ENCODE results near the gene RIPOR3.
"Not testable (repeated sequence)": the region's sequence is repeated elsewhere in the genome, so short reads cannot be mapped to it uniquely, and the experiment has no call there.

The RIPOR3 gene

DNA sequence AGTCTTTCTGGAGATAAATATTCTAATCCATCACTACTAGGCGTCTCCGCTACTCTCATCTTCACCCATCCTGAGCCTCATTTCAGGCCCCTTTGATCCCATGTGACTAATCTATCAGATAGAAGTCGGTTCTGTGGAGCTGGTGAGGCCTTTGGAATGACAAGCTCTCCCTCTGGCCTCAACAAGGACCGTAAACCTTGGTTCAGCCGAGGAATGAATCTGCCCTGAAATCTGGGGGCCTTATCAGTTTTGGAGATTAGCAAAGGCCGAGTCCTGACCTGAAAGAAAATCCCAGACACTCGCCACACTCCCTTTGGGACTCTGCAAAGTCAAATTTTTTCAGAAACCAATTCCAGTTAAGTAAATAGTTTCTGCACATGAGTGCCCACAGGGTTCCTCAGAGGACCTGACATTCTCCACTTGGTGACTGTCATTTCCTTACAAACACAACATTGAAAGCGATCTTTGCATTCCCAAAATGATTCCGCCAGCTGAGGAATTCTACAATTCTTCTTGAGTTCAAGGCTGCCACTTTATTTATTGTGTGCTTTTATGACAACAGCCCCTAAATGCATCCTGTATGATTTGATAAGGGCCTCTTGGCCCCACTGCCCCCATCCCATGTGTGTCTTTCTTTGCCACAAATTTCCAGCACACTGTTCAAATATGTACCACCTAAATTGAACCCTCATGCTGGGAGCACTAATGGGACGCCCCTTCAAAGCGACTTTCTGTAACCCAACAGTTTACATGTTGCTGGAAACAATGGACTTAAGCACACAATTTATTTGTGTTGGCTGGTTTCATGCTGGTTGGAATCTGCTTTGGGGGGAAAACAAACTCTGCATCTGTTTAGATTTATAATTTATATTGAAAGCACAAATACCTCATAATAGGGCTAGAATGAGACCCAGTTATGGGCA lies 10.0 kb upstream of the RIPOR3 start:
- no peak for DNase-seq

- DNase-seq, result no peak
Measured at GRCh38 chr20:50699688-50700087, 8.3 kb upstream of the RIPOR3 start.

- DNase-seq, result not testable (repeated sequence)
Measured at GRCh38 chr20:50698255-50698654, 6.9 kb upstream of the RIPOR3 start.

DNA sequence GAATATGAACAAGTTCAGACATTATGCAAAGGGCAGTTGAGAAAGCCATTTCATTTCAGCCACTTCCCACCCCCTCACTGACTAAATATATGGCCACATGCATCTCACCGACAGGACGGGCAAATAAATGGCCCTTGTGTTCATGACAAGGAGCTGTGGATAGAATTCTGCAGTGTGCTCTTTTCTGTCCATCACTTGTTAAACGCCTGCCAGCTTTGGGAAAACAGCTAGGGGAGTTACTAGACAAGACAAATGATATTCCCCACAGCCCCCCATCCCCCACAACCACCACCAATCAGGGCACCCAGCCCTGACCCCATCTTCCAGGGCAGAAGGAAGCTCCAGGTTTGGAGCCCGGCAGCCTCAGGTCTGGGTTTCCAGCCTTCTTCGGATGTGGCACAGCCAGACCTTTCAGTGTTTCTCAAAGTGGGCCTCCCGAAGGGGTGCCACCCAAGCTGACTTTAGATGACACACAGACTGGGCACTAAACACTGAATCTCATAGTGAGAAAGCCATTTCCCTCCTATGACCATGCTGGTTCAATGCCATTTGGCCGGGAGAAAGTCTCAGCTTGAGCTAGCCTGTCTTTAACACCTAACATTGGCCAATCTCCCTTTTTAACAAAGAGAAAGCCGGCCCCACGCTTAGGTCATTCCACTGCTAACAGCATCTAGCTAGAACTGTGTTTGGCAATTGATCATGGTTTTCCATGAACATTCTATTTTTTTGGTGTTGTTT lies 4.0 kb upstream of the RIPOR3 start:
- DNase-seq, result no peak

DNA sequence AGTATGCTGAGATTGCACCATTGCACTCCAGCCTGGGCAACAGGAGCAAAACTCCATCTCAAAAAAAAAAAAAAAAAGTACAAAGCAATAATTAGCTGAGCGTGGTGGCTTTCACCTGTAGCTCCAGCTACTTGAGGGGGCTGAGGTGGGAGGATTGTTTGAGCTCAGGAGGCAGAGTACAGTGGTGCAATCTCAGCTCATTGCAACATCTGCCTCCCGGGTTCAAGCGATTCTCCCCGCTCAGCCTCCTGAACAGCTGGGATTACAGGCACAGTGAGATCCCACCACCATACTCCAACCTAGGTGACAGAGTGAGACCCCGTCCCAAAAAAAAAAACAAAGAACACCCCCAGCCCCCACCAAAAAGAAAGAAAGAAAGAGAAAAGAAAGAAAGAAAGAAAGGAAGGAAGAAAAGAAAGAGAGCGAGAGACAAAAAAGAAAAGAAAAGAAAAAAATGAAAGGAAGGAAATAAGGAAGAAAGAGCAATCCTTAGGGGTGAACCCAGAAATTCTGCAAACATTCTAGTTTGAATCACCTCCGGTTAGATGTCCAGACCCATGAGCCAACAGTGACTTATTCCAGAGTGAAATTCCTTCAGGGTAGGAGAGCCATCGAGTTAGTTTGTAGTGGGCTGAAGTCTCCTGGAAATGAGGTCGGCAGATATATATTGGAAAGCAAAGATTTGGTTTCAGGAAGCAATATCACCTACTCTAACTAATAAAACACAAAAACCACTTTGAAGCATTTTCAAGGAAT lies 3.2 kb upstream of the RIPOR3 start:
- DNase-seq, result no peak

DNA sequence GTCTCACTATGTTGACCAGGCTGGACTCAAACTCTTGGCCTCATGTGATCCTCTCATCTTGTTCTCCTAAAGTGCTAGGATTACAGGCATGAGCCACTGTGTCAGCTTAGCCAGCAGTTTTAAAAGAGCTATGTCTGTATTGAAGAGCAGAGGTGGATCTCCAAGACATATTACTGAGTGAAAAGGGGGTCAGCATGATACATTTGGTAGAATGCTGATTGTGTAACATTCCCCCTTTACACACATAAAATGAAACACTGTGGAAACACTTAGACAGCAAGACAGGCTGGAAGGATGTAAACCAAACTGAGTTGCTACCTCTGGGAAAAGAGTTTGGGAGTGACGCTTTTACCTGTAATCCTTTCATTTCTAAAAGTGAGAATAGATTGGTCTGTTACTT lies 1.7 kb upstream of the RIPOR3 start:
- DNase-seq, result no peak

DNA sequence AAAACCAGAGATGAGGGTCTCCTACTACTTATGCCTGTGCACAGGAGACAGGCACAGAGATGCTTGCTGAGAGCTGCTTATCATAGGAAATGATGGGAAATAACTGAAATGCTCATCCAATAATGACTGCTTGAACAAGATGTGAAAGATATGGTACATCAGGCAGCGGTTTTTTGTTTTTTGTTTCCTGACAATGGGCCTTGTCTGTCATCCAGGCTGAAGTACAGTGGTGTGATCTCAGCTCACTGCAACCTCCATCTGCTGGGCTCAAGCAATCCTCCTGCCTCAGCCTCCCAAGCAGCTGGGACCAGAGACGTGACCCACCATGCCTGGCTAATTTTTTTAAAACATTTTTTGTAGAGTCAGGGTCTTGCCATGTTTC lies 1.2 kb upstream of the RIPOR3 start:
- DNase-seq, result no peak

- DNase-seq, result no peak
Measured at GRCh38 chr20:50691573-50692551, 520 bp upstream of the RIPOR3 start.

GRCh38 chr20:50689864-50690649 lies 1.3 kb downstream of the RIPOR3 start:
- no peak for DNase-seq

GRCh38 chr20:50688256-50688975 lies 2.9 kb downstream of the RIPOR3 start:
- no peak for DNase-seq

- no peak for DNase-seq
Measured at GRCh38 chr20:50686821-50687220, 4.5 kb downstream of the RIPOR3 start.

DNA sequence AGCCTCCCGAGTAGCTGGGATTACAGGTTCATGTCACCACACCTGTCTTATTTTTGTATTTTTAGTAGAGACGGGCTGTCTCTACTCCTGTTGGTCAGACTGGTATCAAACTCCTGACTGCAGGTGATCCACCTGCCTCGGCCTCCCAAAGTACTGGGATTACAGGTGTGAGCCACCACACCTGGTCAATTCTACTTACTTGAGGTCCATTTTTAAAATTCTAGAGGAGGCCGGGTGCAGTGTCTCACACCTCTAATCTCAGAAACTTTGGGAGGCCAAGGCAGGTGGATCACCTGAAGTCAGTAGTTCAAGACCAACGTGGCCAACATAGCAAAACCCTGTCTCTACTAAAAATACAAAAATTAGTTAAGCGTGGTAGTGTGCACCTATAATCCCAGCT lies 7.8 kb downstream of the RIPOR3 start:
- no peak for DNase-seq

- DNase-seq, result no peak
Measured at GRCh38 chr20:50682947-50683530, 8.3 kb downstream of the RIPOR3 start.

DNA sequence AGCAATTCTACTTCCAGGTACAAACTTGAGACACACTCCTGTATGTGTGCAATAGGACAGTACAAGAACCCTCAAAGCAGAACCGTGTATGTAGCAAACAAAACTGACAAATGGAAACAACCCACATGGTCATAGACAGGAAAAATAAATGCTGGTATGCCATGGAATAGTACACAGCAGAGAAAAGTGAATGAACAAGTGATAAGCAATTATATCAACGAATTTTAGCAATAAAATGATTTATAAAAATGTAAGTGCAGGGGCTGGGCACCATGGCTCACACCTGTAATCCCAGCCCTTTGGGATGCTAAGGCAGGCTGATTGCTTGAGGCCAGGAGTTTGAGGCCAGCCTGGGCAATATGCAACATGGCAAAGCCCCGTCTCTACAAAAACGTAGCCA lies 9.3 kb downstream of the RIPOR3 start:
- DNase-seq, result no peak

- DNase-seq, result no peak
Measured at GRCh38 chr20:50681359-50682064, 9.8 kb downstream of the RIPOR3 start.

DNA sequence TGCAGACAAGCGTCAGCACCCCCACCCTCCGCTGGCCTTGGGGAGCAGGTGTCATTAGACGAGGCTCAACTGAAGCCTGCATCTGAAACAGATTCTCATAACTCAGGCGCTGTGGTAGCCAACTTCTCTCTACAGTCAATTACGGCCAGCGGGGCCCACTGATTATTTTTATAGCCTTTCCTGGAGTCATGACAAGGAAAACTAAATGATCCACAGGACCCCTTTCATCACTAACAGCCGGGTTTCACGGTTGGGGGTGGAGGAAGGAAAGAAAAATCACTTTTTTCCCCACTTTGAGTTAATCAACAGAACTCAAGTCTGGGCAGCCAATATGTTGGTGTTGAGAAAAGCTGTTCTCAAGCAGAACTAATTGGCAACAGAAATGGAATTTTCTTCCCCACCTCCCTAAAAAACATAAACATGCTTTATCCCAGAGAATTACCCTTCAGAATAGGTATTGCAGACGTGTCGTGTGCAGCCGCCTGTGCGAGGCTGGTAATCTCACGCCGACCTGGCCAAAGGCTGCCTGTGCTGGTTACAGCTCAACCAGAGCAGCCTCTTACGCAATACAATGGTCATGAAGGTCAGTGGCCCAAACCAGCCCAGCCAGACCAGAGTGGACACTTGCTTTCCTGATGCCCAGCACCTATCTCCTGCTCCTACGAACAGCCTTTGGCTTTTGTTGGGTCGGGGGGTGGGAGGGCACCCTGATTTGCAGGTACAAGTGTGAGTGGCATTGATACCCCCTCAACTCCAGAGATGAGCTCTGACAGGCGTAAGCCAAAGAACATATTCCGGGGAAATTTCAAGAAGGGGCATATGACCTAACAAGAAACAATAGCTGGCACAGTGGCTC lies 11.0 kb downstream of the RIPOR3 start:
- DNase-seq, result no peak

DNA sequence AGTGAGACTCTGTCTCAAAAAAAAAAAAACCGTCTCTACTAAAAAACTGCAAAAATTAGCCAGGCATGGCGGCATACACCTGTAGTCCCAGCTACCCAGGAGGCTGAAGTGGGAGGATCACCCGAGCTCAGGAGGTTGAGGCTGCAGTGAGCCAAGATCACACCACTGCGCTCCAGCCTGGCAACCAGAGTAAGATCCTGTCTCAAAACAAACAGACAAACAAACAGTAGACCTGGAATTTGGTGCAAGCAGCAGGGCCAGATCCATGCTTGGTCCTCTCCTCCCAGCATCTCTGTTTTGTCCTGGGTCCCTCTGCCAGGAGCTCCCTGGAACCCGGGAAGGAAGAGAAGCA lies 11.6 kb downstream of the RIPOR3 start:
- no peak for DNase-seq

- no peak for DNase-seq
Measured at GRCh38 chr20:50678169-50678898, 13.0 kb downstream of the RIPOR3 start.
